DOHH2 (cell line): ENCODE data around the gene MAN1B1.

Experiments
- EZH2phosphoT487 ChIP-seq: fragments of 200-600 bp; sonication (generic); IDR thresholded peaks from 2 replicates; pipeline ENCODE4 v1.6.1; 2017; ENCODE audit warnings: borderline replicate concordance, mild to moderate bottlenecking, antibody characterized with exemption, low read length, moderate library complexity, mixed read lengths
- TF ChIP-seq, protein P1 (sequence below): fragments of 200-600 bp; sonication (generic); IDR thresholded peaks from one replicate; pipeline ENCODE4 v1.5.1; 2014; ENCODE audit warnings: antibody characterized with exemption, mild to moderate bottlenecking, low read depth, low read length; ENCODE audit not compliant: poor library complexity, severe bottlenecking

DNA sequence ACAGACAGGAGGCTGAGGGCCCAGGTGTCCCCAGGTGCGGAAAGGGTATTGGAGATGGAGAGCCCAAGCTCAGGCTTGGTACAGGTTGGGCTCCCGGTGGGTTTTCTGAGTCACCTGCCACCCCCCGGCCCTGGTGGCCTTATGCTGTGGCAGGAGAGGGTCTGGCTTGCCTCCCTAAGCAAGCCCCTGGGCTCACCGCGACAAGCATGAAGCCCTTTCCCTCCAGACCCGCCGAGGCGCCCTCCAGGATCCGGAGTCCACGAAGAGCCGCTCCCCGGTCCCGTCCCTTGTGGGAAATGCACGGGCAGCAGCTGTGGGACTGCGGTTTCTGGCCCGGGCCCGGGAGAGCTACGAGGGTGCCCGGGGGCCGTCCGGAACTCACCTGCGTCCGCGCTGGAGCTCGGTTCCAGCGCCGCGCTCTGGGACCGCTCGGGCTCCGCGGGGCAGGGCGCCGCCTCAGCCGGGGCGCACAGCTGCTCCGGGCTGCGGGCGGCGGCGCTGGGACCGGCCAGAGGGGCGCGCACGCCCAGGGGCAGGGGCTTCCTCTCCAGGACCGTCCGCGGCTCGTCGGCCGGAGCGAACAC, 17.2 kb upstream of the MAN1B1 start:
- TF ChIP-seq, protein P1, sequence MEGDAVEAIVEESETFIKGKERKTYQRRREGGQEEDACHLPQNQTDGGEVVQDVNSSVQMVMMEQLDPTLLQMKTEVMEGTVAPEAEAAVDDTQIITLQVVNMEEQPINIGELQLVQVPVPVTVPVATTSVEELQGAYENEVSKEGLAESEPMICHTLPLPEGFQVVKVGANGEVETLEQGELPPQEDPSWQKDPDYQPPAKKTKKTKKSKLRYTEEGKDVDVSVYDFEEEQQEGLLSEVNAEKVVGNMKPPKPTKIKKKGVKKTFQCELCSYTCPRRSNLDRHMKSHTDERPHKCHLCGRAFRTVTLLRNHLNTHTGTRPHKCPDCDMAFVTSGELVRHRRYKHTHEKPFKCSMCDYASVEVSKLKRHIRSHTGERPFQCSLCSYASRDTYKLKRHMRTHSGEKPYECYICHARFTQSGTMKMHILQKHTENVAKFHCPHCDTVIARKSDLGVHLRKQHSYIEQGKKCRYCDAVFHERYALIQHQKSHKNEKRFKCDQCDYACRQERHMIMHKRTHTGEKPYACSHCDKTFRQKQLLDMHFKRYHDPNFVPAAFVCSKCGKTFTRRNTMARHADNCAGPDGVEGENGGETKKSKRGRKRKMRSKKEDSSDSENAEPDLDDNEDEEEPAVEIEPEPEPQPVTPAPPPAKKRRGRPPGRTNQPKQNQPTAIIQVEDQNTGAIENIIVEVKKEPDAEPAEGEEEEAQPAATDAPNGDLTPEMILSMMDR, result no peak
- TF ChIP-seq EZH2phosphoT487, result no peak
